SK-N-SH (cell line): ENCODE measurements around the gene SMIM22.

Experiments used
- CTCF ChIP-seq: fragments of 200-600 bp; sonication (generic); IDR thresholded peaks from 2 replicates; pipeline ENCODE4 v1.6.1; 2017; ENCODE audit warnings: antibody characterized with exemption, mild to moderate bottlenecking, moderate library complexity
- EP300 ChIP-seq, 2 experiments: IDR thresholded peaks; 2 replicates each; pipeline versions ENCODE4 v1.4.0 to v1.6.1; 2012; ENCODE audit warnings: borderline replicate concordance in 1 of 2, low read depth in 1 of 2, low read length in 1 of 2
- GABPA ChIP-seq: IDR thresholded peaks from 2 replicates; pipeline ENCODE4 v1.4.0; 2012; ENCODE audit warnings: low read depth, mild to moderate bottlenecking
- POLR2AphosphoS5 ChIP-seq: IDR thresholded peaks from 2 replicates; pipeline ENCODE4 v1.6.1; 2012; ENCODE audit warnings: low read depth, low read length
- REST ChIP-seq: IDR thresholded peaks from 2 replicates; pipeline ENCODE4 v1.6.1; 2012; ENCODE audit warnings: mild to moderate bottlenecking, low read depth, low read length, moderate library complexity
- YY1 ChIP-seq: IDR thresholded peaks from 2 replicates; pipeline ENCODE4 v1.4.0; 2012; ENCODE audit warnings: low read depth, mild to moderate bottlenecking

GRCh38 chr16:4748682-4749411, 46.3 kb upstream of the SMIM22 start:
- TF ChIP-seq CTCF (no peak), POLR2AphosphoS5 (no peak), EP300 (IDR thresholded peaks at IDR 0.05; ENCODE audit: borderline replicate concordance in 1 of 2, low read depth in 1 of 2, low read length in 1 of 2) (no peak), GABPA (no peak), REST (no peak), YY1 (no peak)
